HEK293T (cell line): ENCODE measurements around the gene PIK3R1.

Source experiments
- ARNT ChIP-seq: fragments of 450-650 bp; IDR thresholded peaks from 2 replicates; pipeline ENCODE4 v1.6.1; 2017; ENCODE audit warnings: mild to moderate bottlenecking
- BHLHE40 ChIP-seq: fragments of 450-650 bp; IDR thresholded peaks from 2 replicates; pipeline ENCODE4 v1.6.1; 2016; ENCODE audit warnings: mild to moderate bottlenecking, moderate library complexity, borderline replicate concordance
- ELF4 ChIP-seq: fragments of 450-650 bp; IDR thresholded peaks from 2 replicates; pipeline ENCODE4 v1.6.1; 2017; ENCODE audit warnings: antibody characterized with exemption
- FOXA1 ChIP-seq: fragments of 450-650 bp; IDR thresholded peaks from 2 replicates; pipeline ENCODE4 v1.6.1; 2016; ENCODE audit warnings: mild to moderate bottlenecking
- FOXK2 ChIP-seq: fragments of 450-650 bp; IDR thresholded peaks from 2 replicates; pipeline ENCODE4 v1.6.1; 2016; ENCODE audit warnings: mild to moderate bottlenecking
- FOXM1 ChIP-seq: fragments of 450-650 bp; IDR thresholded peaks from 2 replicates; pipeline ENCODE4 v1.6.1; 2017; ENCODE audit warnings: mild to moderate bottlenecking, borderline replicate concordance
- HDGF ChIP-seq: fragments of 450-650 bp; IDR thresholded peaks from 2 replicates; pipeline ENCODE4 v1.6.1; 2017; ENCODE audit warnings: antibody characterized with exemption, borderline replicate concordance
- LEF1 ChIP-seq: fragments of 450-650 bp; IDR thresholded peaks from 2 replicates; pipeline ENCODE4 v1.6.1; 2017; ENCODE audit warnings: mild to moderate bottlenecking, borderline replicate concordance
- NFRKB ChIP-seq: fragments of 450-650 bp; IDR thresholded peaks from 2 replicates; pipeline ENCODE4 v1.6.1; 2016; ENCODE audit warnings: mild to moderate bottlenecking, moderate library complexity
- PKNOX1 ChIP-seq: fragments of 450-650 bp; IDR thresholded peaks from 2 replicates; pipeline ENCODE4 v1.6.1; 2016
- SUZ12 ChIP-seq: fragments of 450-650 bp; IDR thresholded peaks from 2 replicates; pipeline ENCODE4 v1.6.1; 2016; ENCODE audit warnings: mild to moderate bottlenecking
- TARDBP ChIP-seq: fragments of 450-650 bp; IDR thresholded peaks from 2 replicates; pipeline ENCODE4 v1.6.1; 2016
- ZNF384 ChIP-seq: fragments of 450-650 bp; IDR thresholded peaks from 2 replicates; pipeline ENCODE4 v1.6.1; 2016

GRCh38 chr5:68299575-68299974 lies 84.0 kb downstream of the PIK3R1 start:
- TF ChIP-seq FOXA1 (no peak), FOXK2 (no peak), BHLHE40 (no peak), LEF1 (no peak), TARDBP (no peak), FOXM1 (no peak), HDGF (no peak), PKNOX1 (no peak), ELF4 (no peak), SUZ12 (no peak), NFRKB (no peak), ZNF384 (no peak), ARNT (no peak)
